Neural cell (in vitro differentiated cells): ENCODE data around the gene CCDC154. TPM values are rescaled to one million over a fixed set of nuclear protein-coding genes. Genes with fewer than 3 reads are reported as not detected.

ENCODE experiments used
- H2AFZ ChIP-seq: fragments of 200-600, 300-800 bp; sonication (generic), shearing (Covaris generic); 2 replicates; pipeline ENCODE4 v1.6.0; 2014; ENCODE audit warnings: low read depth, mild to moderate bottlenecking, antibody characterized with exemption, low read length, moderate library complexity
- H3F3A ChIP-seq: fragments of 200-600 bp; shearing (Covaris generic); 2 replicates; pipeline ENCODE4 v1.6.1; 2016; ENCODE audit warnings: mild to moderate bottlenecking, moderate library complexity, mixed read lengths, antibody characterized with exemption, low read length; ENCODE audit not compliant: insufficient read depth, poor library complexity, severe bottlenecking
- H3K27ac ChIP-seq: fragments of 200-600, 300-800 bp; sonication (generic), shearing (Covaris generic); 2 replicates; pipeline ENCODE4 v1.5.1; 2014; ENCODE audit warnings: mild to moderate bottlenecking, low read length, moderate library complexity
- H3K27me3 ChIP-seq: fragments of 300-800, 200-600 bp; sonication (generic), shearing (Covaris generic); 2 replicates; pipeline ENCODE4 v1.6.0; 2014; ENCODE audit warnings: mild to moderate bottlenecking, low read depth, low read length, moderate library complexity; ENCODE audit not compliant: insufficient read depth
- H3K36me3 ChIP-seq: fragments of 300-800, 200-600 bp; sonication (generic), shearing (Covaris generic); 2 replicates; pipeline ENCODE4 v1.5.1; 2014; ENCODE audit warnings: mild to moderate bottlenecking, antibody characterized with exemption, low read length, moderate library complexity; ENCODE audit not compliant: insufficient read depth
- H3K4me2 ChIP-seq: fragments of 300-800, 200-600 bp; sonication (generic), shearing (Covaris generic); 2 replicates; pipeline ENCODE4 v1.6.0; 2014; ENCODE audit warnings: mild to moderate bottlenecking, low read length
- H3K4me3 ChIP-seq: fragments of 300-800, 200-600 bp; sonication (generic), shearing (Covaris generic); 2 replicates; pipeline ENCODE4 v1.5.1; 2014; ENCODE audit warnings: mild to moderate bottlenecking, low read length, moderate library complexity
- H3K79me2 ChIP-seq: fragments of 200-600 bp; shearing (Covaris generic); replicated peaks from 2 replicates; pipeline ENCODE4 v1.6.0; 2014; ENCODE audit warnings: mild to moderate bottlenecking, low read length, moderate library complexity; ENCODE audit not compliant: insufficient read depth
- H3K9ac ChIP-seq: fragments of 300-800, 200-600 bp; sonication (generic), shearing (Covaris generic); 2 replicates; pipeline ENCODE4 v1.6.1; 2016; ENCODE audit warnings: mild to moderate bottlenecking, low read length, mixed read lengths
- H3K9me2 ChIP-seq: fragments of 200-600 bp; shearing (Covaris generic); 2 replicates; pipeline ENCODE4 v1.6.1; 2016; ENCODE audit warnings: mild to moderate bottlenecking, low read length, mixed read lengths; ENCODE audit not compliant: insufficient read depth
- H3K9me3 ChIP-seq: fragments of 200-600, 300-800 bp; sonication (generic), shearing (Covaris generic); 2 replicates; pipeline ENCODE4 v1.6.1; 2016; ENCODE audit warnings: mild to moderate bottlenecking, mixed run types, low read length, moderate library complexity, mixed read lengths
- H4K20me1 ChIP-seq: fragments of 200-600 bp; shearing (Covaris generic); 2 replicates; pipeline ENCODE4 v1.6.1; 2016; ENCODE audit warnings: mild to moderate bottlenecking, mixed run types; ENCODE audit not compliant: insufficient read depth
- CTCF ChIP-seq: fragments of 450-650 bp; IDR thresholded peaks from 2 replicates; pipeline ENCODE4 v1.5.1; 2014; ENCODE audit warnings: antibody characterized with exemption, mild to moderate bottlenecking, moderate library complexity; ENCODE audit not compliant: poor library complexity, severe bottlenecking
- EP300 ChIP-seq: fragments of 450-650 bp; conservative IDR thresholded peaks from 2 replicates; pipeline ENCODE4 v1.6.1; 2014; ENCODE audit warnings: antibody characterized with exemption, mild to moderate bottlenecking, moderate library complexity; ENCODE audit not compliant: poor library complexity, severe bottlenecking
- EZH2 ChIP-seq: fragments of 200-600, 300-800 bp; shearing (Covaris generic), sonication (generic); IDR thresholded peaks from 2 replicates; pipeline ENCODE4 v1.6.1; 2014; ENCODE audit warnings: antibody characterized with exemption, low read length, borderline replicate concordance, mild to moderate bottlenecking; ENCODE audit not compliant: insufficient read depth, poor library complexity, severe bottlenecking
- MXI1 ChIP-seq: fragments of 450-650 bp; conservative IDR thresholded peaks from 2 replicates; pipeline ENCODE4 v1.6.1; 2014; ENCODE audit warnings: antibody characterized with exemption, mild to moderate bottlenecking; ENCODE audit not compliant: poor library complexity, severe bottlenecking
- POLR2AphosphoS5 ChIP-seq: IDR thresholded peaks from 2 replicates; pipeline ENCODE4 v1.6.1; 2012
- RAD21 ChIP-seq: fragments of 450-650 bp; conservative IDR thresholded peaks from 2 replicates; pipeline ENCODE4 v1.6.1; 2014; ENCODE audit warnings: antibody characterized with exemption, mild to moderate bottlenecking, moderate library complexity
- REST ChIP-seq: IDR thresholded peaks from 2 replicates; pipeline ENCODE4 v1.6.1; 2012; ENCODE audit warnings: borderline replicate concordance
- SMC3 ChIP-seq: fragments of 450-650 bp; conservative IDR thresholded peaks from 2 replicates; pipeline ENCODE4 v1.6.1; 2014; ENCODE audit warnings: antibody characterized with exemption, mild to moderate bottlenecking, moderate library complexity; ENCODE audit not compliant: poor library complexity
- TAF1 ChIP-seq: IDR thresholded peaks from 2 replicates; pipeline ENCODE4 v1.6.1; 2012; ENCODE audit warnings: low read depth
- polyA plus RNA-seq: library from polyadenylated mRNA; depleted of rRNA; stranded (reverse); fragments of >200 nt; gene quantifications from 2 replicates; pipeline ENCODE4 v1.2.3, GENCODE V29; 2014

CCDC154 gene
- polyA plus RNA-seq, 1 donor from 2014 or later = 3.3 TPM

GRCh38 chr16:1491327-1491726, 47.0 kb upstream of the CCDC154 start:
- H3K9ac ChIP-seq = no peak overlapping the region
- TF ChIP-seq SMC3 (no peak), POLR2AphosphoS5 (no peak), EP300 (no peak), MXI1 (no peak), TAF1 (no peak), RAD21 (no peak), CTCF (no peak), EZH2 (no peak), REST (no peak)
- H4K20me1 ChIP-seq = no peaks in the 10 kb centered on the region
- H2AFZ ChIP-seq = no peak overlapping the region
- no peaks in the 10 kb centered on the region for H3K36me3 ChIP-seq
- no peak overlapping the region for H3K4me3 ChIP-seq
- no peaks in the 10 kb centered on the region for H3K9me3 ChIP-seq
- no peak overlapping the region for H3K27ac ChIP-seq
- no peaks in the 10 kb centered on the region for H3K27me3 ChIP-seq
- H3K79me2 ChIP-seq = no peaks in the 10 kb centered on the region
- H3F3A ChIP-seq = no peaks in the 10 kb centered on the region
- no peak overlapping the region for H3K4me2 ChIP-seq
- H3K9me2 ChIP-seq = no peaks in the 10 kb centered on the region

- H4K20me1 ChIP-seq = no peaks in the 10 kb centered on the region
- no peak overlapping the region for H3K9ac ChIP-seq
- H2AFZ ChIP-seq = no peak overlapping the region
Measured at GRCh38 chr16:1489077-1489476, 44.7 kb upstream of the CCDC154 start.

More at GRCh38 chr16:1489077-1489476, 44.7 kb upstream of the CCDC154 start:
- H3F3A ChIP-seq = no peaks in the 10 kb centered on the region
- no peak overlapping the region for H3K4me2 ChIP-seq
- H3K27me3 ChIP-seq = no peaks in the 10 kb centered on the region
- H3K4me3 ChIP-seq = no peak overlapping the region
- H3K9me2 ChIP-seq = no peaks in the 10 kb centered on the region
- no peaks in the 10 kb centered on the region for H3K79me2 ChIP-seq
- no peak overlapping the region for H3K27ac ChIP-seq
- no peak for TF ChIP-seq REST
- TF ChIP-seq RAD21 = no peak
- TF ChIP-seq EZH2 = no peak
- no peak for TF ChIP-seq CTCF
- TF ChIP-seq MXI1 = no peak
- TF ChIP-seq EP300 = no peak
- TF ChIP-seq SMC3 = no peak
- no peak for TF ChIP-seq POLR2AphosphoS5
- TF ChIP-seq TAF1 = no peak
- H3K36me3 ChIP-seq = no peaks in the 10 kb centered on the region
- no peaks in the 10 kb centered on the region for H3K9me3 ChIP-seq
